Measurements from ENCODE around the gene GUF1.

- TF ChIP-seq POLR2A (IDR thresholded peaks at IDR 0.05; ENCODE audit: low read depth): no peak
- TF ChIP-seq CTCF (IDR thresholded peaks at IDR 0.05): no peak
- no peak for TF ChIP-seq EP300 (IDR thresholded peaks at IDR 0.05)
- no peak for TF ChIP-seq POLR2AphosphoS5 (IDR thresholded peaks at IDR 0.05)
Measured at GRCh38 chr4:44675366-44675765, 2.9 kb upstream of the GUF1 start.

All from esophagus muscularis mucosa (tissue), 4 donors.